GM12878 (cell line): ENCODE results near the gene PADI4. TPM values are rescaled to one million over a fixed set of nuclear protein-coding genes. Genes with fewer than 3 reads are reported as not detected.

Experiments
- ATAC-seq: fragments of 200-7000 bp; cut with Tn5 transposase; 3 replicates; pipeline ENCODE4 v1.9.1; 2020; ENCODE audit warnings: mild to moderate bottlenecking, moderate library complexity
- BruUV-seq: library from RNA; stranded (reverse); fragments of 400-500 nt; replicated peaks from 2 replicates; lab custom pipeline; 2021; lab: Mats Ljungman, UMichigan
- CTCF ChIA-PET: fragments of 300-600 bp; sonication (Branson Sonifier 250); formaldehyde crosslinking; extraction: SDS; loops from one replicate; lab custom pipeline; 2021; ENCODE audit warnings: inconsistent platforms; lab: Yijun Ruan, JAX
- POLR2A ChIA-PET: fragments of 350-600 bp; formaldehyde crosslinking; extraction: SDS; loops from one replicate; lab custom pipeline; 2021; ENCODE audit warnings: inconsistent platforms; lab: Charles Lee
- RAD21 ChIA-PET: fragments of 300-600 bp; sonication (Branson Sonifier 250); formaldehyde crosslinking; loops from one replicate; lab custom pipeline; 2023; ENCODE audit warnings: antibody characterized with exemption; ENCODE audit not compliant: unreplicated experiment; lab: Charles Lee
- SMC1A ChIA-PET: fragments of 300-600 bp; sonication (Branson Sonifier 250); formaldehyde crosslinking; loops from one replicate; lab custom pipeline; 2023; ENCODE audit not compliant: unreplicated experiment, uncharacterized antibody; lab: Charles Lee
- DNase-seq: peaks from one replicate; pipeline ENCODE4 v3.0.0-alpha.2; 2011; ENCODE audit warnings: low read depth, low spot score
- FAIRE-seq: peaks from 3 replicates; lab custom pipeline; 2011; peaks lifted over from hg19 to GRCh38; lab: Jason Lieb, UNC
- H2AFZ ChIP-seq: 2 replicates; pipeline ENCODE4 v1.6.0; 2011; ENCODE audit warnings: low read depth, low read length, control low read depth; ENCODE audit not compliant: control insufficient read depth
- H3K27ac ChIP-seq: 2 replicates; pipeline ENCODE4 v1.5.1; 2011; ENCODE audit warnings: control low read depth; ENCODE audit not compliant: control insufficient read depth, insufficient read depth
- H3K27me3 ChIP-seq, 2 experiments: replicated peaks in 1 of 2; 2 replicates each; pipeline versions ENCODE4 v1.6.0 to v1.6.1; 2011; ENCODE audit warnings: low read length in 1 of 2; ENCODE audit not compliant: control insufficient read depth in 2 of 2, insufficient read depth in 2 of 2
- H3K36me3 ChIP-seq, 2 experiments: 2 replicates each; pipeline ENCODE4 v1.5.1; 2011; ENCODE audit warnings: low read length in 1 of 2; ENCODE audit not compliant: control insufficient read depth in 2 of 2, insufficient read depth in 2 of 2
- H3K4me1 ChIP-seq: 2 replicates; pipeline ENCODE4 v1.6.1; 2011; ENCODE audit warnings: mild to moderate bottlenecking, low read length, moderate library complexity, mixed read lengths; ENCODE audit not compliant: control insufficient read depth, insufficient read depth
- H3K4me2 ChIP-seq: 2 replicates; pipeline ENCODE4 v1.6.0; 2011; ENCODE audit warnings: control low read depth; ENCODE audit not compliant: control insufficient read depth, insufficient read depth
- H3K4me3 ChIP-seq: fragments of 200-600 bp; sonication (generic); 2 replicates; pipeline ENCODE4 v1.5.1; 2016
- H3K79me2 ChIP-seq: 2 replicates; pipeline ENCODE4 v1.6.0; 2011; ENCODE audit warnings: low read length; ENCODE audit not compliant: control insufficient read depth, insufficient read depth
- H3K9ac ChIP-seq: 2 replicates; pipeline ENCODE4 v1.8.0; 2011; ENCODE audit warnings: low read length, control low read depth, mixed read lengths; ENCODE audit not compliant: control insufficient read depth, insufficient read depth
- H3K9me3 ChIP-seq: replicated peaks from 3 replicates; pipeline ENCODE4 v1.5.1; 2011; ENCODE audit warnings: mild to moderate bottlenecking, low read length; ENCODE audit not compliant: control insufficient read depth, insufficient read depth
- H4K20me1 ChIP-seq: 2 replicates; pipeline ENCODE4 v1.6.0; 2011; ENCODE audit not compliant: control insufficient read depth, insufficient read depth
- BACH1 ChIP-seq: fragments of 450-650 bp; IDR thresholded peaks from 2 replicates; pipeline ENCODE4 v1.6.1; 2017; ENCODE audit warnings: mild to moderate bottlenecking, borderline replicate concordance
- CBX3 ChIP-seq: fragments of 200-600 bp; sonication (generic); IDR thresholded peaks from 2 replicates; pipeline ENCODE4 v1.6.1; 2016; ENCODE audit warnings: low read depth, borderline replicate concordance
- EGR1 ChIP-seq, 2 experiments: IDR thresholded peaks; 1 replicate in 1 of 2; 2 replicates in 1 of 2; pipeline ENCODE4 v1.6.1; 2011 to 2012; ENCODE audit warnings: low read depth in 2 of 2, low read length in 2 of 2, borderline replicate concordance in 1 of 2, mild to moderate bottlenecking in 1 of 2, moderate library complexity in 1 of 2
- FOS ChIP-seq: IDR thresholded peaks from 3 replicates; pipeline ENCODE4 v1.6.1; 2011; ENCODE audit warnings: borderline replicate concordance; ENCODE audit not compliant: insufficient read length; ENCODE audit errors: extremely low read depth
- HDAC6 ChIP-seq: fragments of 200-600 bp; sonication (generic); IDR thresholded peaks from one replicate; pipeline ENCODE4 v1.8.0; 2017; ENCODE audit warnings: antibody characterized with exemption; ENCODE audit not compliant: unreplicated experiment
- IRF3 ChIP-seq: fragments of 450-650 bp; IDR thresholded peaks from 2 replicates; pipeline ENCODE4 v1.6.1; 2014; ENCODE audit warnings: mild to moderate bottlenecking
- KLF5 ChIP-seq: fragments of 450-650 bp; IDR thresholded peaks from 2 replicates; pipeline ENCODE4 v1.6.1; 2014; ENCODE audit warnings: mild to moderate bottlenecking; ENCODE audit not compliant: partially characterized antibody
- MTA3 ChIP-seq: IDR thresholded peaks from 2 replicates; pipeline ENCODE4 v1.6.1; 2012; ENCODE audit warnings: low read length, inconsistent platforms, borderline replicate concordance
- NFXL1 ChIP-seq: fragments of 450-650 bp; IDR thresholded peaks from 2 replicates; pipeline ENCODE4 v1.6.1; 2017; ENCODE audit warnings: antibody characterized with exemption, mild to moderate bottlenecking, borderline replicate concordance
- NR2C2 ChIP-seq: IDR thresholded peaks from 2 replicates; pipeline ENCODE4 v1.6.1; 2011; ENCODE audit warnings: borderline replicate concordance, low read depth; ENCODE audit not compliant: control insufficient read depth, insufficient read length
- PAX8 ChIP-seq: fragments of 450-650 bp; IDR thresholded peaks from 2 replicates; pipeline ENCODE4 v1.6.1; 2017; ENCODE audit warnings: mild to moderate bottlenecking, moderate library complexity
- PKNOX1 ChIP-seq: fragments of 450-650 bp; IDR thresholded peaks from 2 replicates; pipeline ENCODE4 v1.6.1; 2016; ENCODE audit warnings: mild to moderate bottlenecking
- POLR2AphosphoS5 ChIP-seq: IDR thresholded peaks from 2 replicates; pipeline ENCODE4 v1.6.1; 2011; ENCODE audit warnings: mild to moderate bottlenecking, low read length, inconsistent platforms
- RFX5 ChIP-seq: IDR thresholded peaks from 2 replicates; pipeline ENCODE4 v1.6.1; 2011; ENCODE audit warnings: low read depth, low read length, improper control_type of control experiment
- SUPT20H ChIP-seq: IDR thresholded peaks from 2 replicates; pipeline ENCODE4 v1.6.1; 2011; ENCODE audit warnings: low read depth, mild to moderate bottlenecking, low read length, moderate library complexity, borderline replicate concordance; ENCODE audit not compliant: control insufficient read depth
- YBX1 ChIP-seq: fragments of 450-650 bp; IDR thresholded peaks from 2 replicates; pipeline ENCODE4 v1.6.1; 2016; ENCODE audit warnings: antibody characterized with exemption
- ZNF207 ChIP-seq: fragments of 450-650 bp; IDR thresholded peaks from 2 replicates; pipeline ENCODE4 v1.6.1; 2014; ENCODE audit warnings: antibody characterized with exemption, mild to moderate bottlenecking, borderline replicate concordance
- ZNF384 ChIP-seq: IDR thresholded peaks from 2 replicates; pipeline ENCODE4 v1.6.1; 2012; ENCODE audit warnings: low read depth, mild to moderate bottlenecking, low read length, improper control_type of control experiment, borderline replicate concordance
- WGBS: methylation state at CpG from one replicate; pipeline ENCODE4 v1.1.6; 2016; ENCODE audit warnings: low lambda C conversion rate; ENCODE audit not compliant: insufficient replicate concordance, insufficient coverage; ENCODE audit errors: missing lambda C conversion rate; 5-methylcytosine and 5-hydroxymethylcytosine counted together
- in situ Hi-C: fragments of 300-500 bp; cut with MboI; formaldehyde crosslinking; loops from 9 replicates; pipeline ENCODE4 v1.14.3; 2018; ENCODE audit warnings: mixed read lengths
- intact Hi-C: fragments of 100-400 bp; cut with micrococcal nuclease; formaldehyde crosslinking; loops from one replicate; pipeline ENCODE4 v1.14.2; 2022; ENCODE audit not compliant: unreplicated experiment
- polyA plus RNA-seq, 11 experiments: library from polyadenylated mRNA; depleted of rRNA in 4 of 11; unstranded in 6 of 11; stranded (reverse) in 5 of 11; fragments of >200 nt; fragmentation: Nextera tagmentation in 4 of 11; fragmentation: Illumina TruSeq in 1 of 11; extraction: Ambion mirVana in 4 of 11; extraction: Trizol in 1 of 11; gene quantifications; 1 replicate in 1 of 11; 2 replicates in 10 of 11; pipeline versions ENCODE4 v1.2.1 to v1.2.3, GENCODE V29; 2011 to 2016; ENCODE audit warnings: inconsistent platforms in 2 of 11, missing spikeins in 2 of 11, low read depth in 1 of 11
- total RNA-seq, 4 experiments: library from RNA; depleted of rRNA in 3 of 4; stranded (reverse); fragments of >200 nt in 3 of 4; fragmentation: Illumina TruSeq in 1 of 4; extraction: Trizol in 1 of 4; gene quantifications; 2 replicates each; pipeline versions ENCODE4 v1.2.1 to v1.2.3, GENCODE V29; 2013 to 2021

PADI4 gene
- total and polyA plus RNA-seq, 10 of the 15 experiments (the other 5 are each of a cell fraction or from before 2014, with no cell fraction given), result 0.08 to 0.47 (median 0.15) TPM; not detected in 3

GRCh38 chr1:17369466-17369865 lies 61.5 kb downstream of the PADI4 start:
- in situ Hi-C loops, result no loop called here
- ChIA-PET POLR2A (no interaction called here), CTCF (no interaction called here), RAD21 (no interaction called here), SMC1A (no interaction called here)
- no peak overlapping the region for H3K9ac ChIP-seq
- DNase-seq (no peak), FAIRE-seq (no peak), ATAC-seq (no peak)
- H3K9me3 ChIP-seq, result no peaks in the 10 kb centered on the region
- TF ChIP-seq SUPT20H (no peak), PKNOX1 (no peak), EGR1 (IDR thresholded peaks at IDR 0.05; ENCODE audit: borderline replicate concordance in 1 of 2, low read depth in 2 of 2, low read length in 2 of 2) (no peak), CBX3 (no peak), IRF3 (no peak), FOS (no peak), RFX5 (no peak), KLF5 (no peak), BACH1 (no peak), ZNF207 (no peak), PAX8 (no peak), NR2C2 (no peak), HDAC6 (no peak), YBX1 (no peak), POLR2AphosphoS5 (no peak), NFXL1 (no peak), MTA3 (no peak), ZNF384 (no peak)
- no peak overlapping the region for H3K27ac ChIP-seq
- H3K4me1 ChIP-seq, result no peaks in the 10 kb centered on the region
- BruUV-seq, result no TSS peak
- H3K79me2 ChIP-seq, result no peaks in the 10 kb centered on the region
- 24% methylated on average over 9 of the region's 9 CpGs for WGBS
- no peaks in the 10 kb centered on the region for H4K20me1 ChIP-seq
- no peak overlapping the region for H2AFZ ChIP-seq
- H3K36me3 ChIP-seq, result no peaks in the 10 kb centered on the region
- intact Hi-C loops, result no loop called here
- H3K4me3 ChIP-seq, result no peak overlapping the region
- no peak overlapping the region for H3K4me2 ChIP-seq
- peaks cover 0 to 1% of the 10 kb centered on the region in 2 experiments; a peak in 1 of 4 replicates for H3K27me3 ChIP-seq
